T-helper 2 cell (primary cell): ENCODE results near the gene PSMA5.
"Not testable (repeated sequence)": the region's sequence is repeated elsewhere in the genome, so short reads cannot be mapped to it uniquely, and the experiment has no call there.

Experiments used
- DNase-seq, 5 experiments: peaks; one replicate each; pipeline versions ENCODE4 v3.0.0 to v3.0.0-alpha.2; 2012 to 2022

Gene PSMA5

DNA sequence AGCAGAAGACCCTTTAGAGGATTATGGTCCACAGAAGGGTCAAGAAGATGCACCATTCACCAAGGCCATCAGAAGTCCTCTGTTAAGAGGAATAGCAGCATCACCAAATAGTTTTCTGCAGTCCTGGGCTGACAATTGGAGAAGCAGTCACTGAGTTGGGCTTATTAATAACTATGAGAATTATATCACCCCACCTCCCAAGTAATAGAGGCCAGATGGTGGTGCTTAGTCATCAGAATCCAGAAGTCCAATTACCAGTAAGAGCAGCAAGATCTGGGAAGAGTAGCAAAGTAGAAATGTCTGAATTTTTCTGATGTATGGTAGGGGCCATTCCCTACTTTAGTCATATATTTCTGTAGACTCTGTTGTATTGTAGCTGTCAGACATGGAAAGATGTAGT is 6.1 kb upstream of the PSMA5 start:
- no peak for DNase-seq

DNA sequence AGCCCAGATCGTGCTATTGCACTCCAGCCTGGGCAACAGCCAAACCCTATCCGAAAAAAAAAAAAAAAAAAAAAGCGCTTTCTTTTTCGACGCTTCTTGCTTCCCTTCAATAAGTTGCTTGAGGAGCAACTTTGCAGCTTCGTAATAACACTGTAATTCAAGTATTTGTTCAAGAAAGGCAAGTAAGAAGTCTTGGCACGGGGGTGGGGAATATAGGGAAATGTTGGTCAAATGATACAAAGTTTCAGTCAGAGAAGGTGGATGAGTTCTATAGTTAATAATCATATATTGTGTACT is 871 bp upstream of the PSMA5 start:
- DNase-seq: peak in 1 of 5 experiments; percentile 24

DNA sequence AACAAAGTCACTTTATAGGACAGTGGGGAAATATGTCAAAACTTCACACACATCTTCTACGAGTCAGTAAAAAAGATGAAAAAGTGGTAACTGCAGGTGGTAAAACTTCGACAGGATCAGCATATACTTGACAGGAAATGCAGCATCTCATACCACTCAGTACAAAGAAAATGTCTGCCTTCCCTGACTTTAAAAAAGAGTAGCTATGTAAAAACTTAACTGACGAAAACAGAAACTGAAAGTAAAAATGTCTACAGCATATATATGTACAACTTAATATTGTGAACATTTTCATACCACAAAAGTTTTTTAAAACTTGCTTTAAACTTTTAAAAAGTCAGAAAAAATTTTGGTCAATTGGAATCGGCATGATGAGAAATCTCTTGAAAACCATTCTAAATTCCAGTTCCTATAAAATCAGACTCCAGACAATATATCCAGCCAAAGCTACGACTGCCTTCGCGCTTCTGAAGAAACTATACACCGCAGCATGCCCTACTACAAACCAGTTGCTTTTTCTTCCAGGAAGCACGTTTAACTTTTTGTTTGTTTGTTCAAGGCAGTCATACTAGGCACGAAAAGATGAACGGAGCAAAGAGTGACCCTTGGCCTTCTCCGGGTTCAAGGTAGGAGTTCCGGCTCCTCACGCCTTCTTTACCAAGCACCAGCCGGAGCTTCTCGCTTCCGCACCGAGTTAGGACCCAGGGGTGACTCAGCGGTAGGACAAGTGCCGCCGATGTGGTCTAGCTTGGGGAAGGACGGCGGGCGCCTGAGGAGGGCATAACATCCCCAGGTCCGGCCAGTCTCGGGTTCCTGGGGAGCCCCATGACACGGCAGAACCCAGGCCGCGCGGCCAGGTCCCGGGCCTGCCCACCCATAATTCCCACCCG is 612 bp downstream of the PSMA5 start:
- DNase-seq: peak in 4 of 5 experiments; percentile 43 to 82 (median 52)

DNA sequence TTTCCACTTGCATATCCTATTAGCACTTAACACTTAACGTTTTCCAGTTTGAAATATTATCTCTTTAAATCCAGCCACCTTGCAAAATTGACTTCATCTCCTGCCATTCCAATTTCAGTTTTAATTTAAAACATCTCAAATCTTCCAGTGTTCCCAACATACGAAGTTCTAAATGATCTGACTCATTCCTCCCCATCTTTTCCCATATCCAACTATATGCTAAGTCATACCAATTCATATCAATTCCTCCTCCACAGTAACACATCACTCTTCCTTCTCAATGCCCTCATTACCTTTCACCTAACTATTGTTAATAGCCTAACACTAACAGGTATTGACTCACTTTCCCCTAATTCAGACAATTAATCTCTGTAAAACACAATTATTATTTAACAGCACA is 2.8 kb downstream of the PSMA5 start:
- DNase-seq: no peak

DNA sequence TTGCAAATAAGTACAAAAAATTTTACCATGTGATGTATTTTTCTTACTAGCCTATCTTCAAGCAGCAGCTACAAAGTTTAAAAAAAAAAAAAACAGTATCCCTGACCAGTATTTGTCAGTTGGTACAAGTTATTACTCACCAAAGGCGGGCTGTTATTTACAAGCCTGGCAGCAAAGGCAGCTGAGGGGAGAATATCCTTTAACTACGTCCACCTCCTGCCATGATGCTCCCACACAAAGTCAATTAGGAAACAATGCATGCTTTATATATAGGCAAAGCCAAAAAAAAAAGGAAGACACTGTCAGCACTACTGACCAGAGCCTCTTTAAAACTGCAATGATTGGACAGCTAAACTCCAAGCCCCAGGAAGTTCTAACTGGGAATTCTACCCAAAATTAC is 13.7 kb downstream of the PSMA5 start:
- DNase-seq: no peak

DNA sequence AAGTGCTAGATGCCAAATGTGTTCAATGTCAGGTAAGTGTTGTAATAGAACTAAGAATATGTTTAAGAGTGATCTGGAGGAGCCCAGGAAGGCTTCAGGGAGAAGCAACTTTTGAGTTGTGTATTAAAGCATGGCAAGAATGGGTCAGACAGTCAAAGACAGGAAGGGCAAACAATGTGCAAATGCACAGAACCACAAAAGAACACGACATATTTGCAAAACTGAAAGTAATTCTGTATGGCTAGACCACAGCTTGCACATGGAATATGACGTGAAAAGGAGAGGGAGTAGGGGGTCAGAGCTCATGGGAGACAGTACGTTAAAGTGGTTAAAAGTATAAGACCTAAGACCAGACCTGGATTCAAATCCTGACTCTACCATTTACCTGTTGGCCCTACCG is 21.4 kb downstream of the PSMA5 start:
- peak in 2 of 5 experiments; percentile 18 to 66 for DNase-seq

DNA sequence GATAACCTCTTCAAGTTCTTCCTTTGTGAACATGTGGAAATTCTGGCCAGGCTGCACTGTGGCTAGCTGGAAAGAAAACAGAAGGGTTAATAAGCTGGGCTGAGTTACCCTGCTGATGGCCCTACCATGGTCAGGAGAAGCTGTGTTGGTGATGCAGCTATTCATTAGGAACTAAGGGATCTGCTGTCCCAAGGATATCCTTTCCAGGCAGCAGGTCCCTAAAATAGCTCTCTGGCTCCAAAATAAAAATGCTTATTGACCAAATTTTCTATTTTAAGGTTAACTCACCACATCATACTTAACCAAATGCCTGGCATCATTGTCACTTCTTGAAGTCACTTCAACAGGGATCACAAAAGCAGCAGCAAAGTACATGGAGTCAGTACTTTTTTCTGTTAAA is 24.2 kb downstream of the PSMA5 start:
- no peak for DNase-seq

DNA sequence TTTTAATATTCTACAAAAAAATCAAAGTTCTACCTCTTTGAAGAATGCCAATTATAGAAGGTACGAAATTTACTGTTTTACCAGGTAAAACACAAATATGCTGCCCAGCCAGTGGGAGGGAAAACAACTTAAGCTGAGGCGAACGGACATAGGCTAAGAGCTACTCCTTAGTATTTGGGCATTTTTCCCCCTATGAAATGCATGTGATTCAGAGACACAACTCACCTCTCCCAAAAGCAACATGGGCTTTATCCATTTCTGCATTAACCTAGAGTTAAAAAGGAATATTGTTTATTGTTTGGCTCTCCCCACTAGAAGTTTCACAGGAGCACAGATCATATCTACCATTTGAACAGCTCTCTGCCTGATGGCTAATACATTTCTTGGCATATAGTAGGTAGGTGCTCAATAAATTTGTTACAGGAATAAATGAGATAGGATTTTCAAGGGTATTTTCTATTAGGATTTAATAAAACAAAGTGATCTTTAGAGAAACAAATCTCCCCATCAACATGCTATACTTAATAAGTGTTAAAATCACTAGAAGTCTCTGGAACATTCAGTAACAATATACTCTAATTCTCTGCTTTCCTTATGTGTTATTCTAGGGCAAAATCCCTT is 26.1 kb downstream of the PSMA5 start:
- no peak for DNase-seq

DNA sequence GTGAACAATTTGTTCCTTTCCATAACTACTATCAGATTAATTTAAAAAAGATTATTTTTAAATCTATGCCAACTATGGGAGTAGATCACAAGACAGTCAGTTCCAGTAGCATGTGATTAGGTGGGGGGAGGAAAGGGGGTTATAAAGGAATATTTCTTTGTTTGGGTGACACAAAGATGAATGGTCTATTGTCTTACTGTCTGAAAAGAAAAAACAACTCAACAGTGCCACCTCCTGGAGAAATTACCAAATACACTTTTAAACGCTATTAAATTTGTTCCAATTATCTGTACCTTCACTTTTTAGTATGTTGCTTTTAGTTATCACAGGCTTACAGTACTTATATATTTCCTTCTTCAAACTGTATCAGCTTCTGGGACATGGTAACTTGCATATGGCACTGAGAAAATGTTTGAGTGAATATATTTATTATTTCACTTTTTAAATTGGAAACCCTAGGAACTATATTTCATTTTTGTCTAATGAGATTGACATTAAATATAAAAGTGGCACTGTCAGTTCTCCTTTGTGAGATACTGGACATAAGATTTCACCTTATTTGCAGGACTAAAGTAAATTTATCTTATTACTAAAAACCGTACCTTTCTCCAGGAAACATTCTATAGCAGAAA is 26.8 kb downstream of the PSMA5 start:
- DNase-seq: peak in 2 of 5 experiments; percentile 24 to 56

DNA sequence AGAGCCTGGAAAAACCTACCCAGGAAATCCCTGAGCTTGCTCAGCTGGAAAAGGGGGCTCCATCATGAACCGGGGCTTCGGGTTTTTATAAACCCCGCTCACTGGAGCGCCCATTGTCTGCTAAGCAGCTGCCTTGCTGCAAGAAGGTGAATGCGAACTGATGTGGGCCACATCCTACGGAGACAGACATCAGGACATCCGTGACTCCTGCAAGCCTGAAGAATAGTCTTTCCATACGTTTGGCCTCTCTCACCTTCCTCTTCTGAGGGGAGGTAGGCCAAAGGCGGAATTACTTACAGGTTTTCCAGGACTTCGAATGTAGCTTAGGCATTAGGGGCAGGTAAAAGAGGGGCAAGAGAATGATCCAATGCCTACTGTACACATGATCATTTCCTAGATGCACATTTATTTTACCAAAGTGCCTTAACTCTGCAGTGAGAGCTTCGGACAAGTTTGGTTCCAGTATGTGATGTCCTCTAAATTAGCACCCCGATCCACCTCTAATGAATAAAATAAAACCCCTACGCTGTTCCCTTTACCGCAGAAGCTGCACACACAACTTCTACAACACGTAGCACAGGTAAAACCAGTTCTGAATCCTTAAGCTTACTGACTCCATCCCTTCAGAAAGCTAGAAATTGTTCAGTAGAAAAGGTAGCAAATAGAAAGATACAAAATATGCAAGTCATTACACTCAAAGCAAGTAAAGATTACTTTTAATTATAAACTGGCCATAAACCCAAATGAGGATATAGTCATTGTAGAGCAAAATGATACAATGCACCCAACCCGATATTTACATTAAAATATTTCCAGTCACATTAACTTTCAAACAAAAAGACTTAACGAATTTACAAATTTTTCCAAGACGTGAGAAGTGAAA is 27.7 kb downstream of the PSMA5 start:
- no peak for DNase-seq

DNA sequence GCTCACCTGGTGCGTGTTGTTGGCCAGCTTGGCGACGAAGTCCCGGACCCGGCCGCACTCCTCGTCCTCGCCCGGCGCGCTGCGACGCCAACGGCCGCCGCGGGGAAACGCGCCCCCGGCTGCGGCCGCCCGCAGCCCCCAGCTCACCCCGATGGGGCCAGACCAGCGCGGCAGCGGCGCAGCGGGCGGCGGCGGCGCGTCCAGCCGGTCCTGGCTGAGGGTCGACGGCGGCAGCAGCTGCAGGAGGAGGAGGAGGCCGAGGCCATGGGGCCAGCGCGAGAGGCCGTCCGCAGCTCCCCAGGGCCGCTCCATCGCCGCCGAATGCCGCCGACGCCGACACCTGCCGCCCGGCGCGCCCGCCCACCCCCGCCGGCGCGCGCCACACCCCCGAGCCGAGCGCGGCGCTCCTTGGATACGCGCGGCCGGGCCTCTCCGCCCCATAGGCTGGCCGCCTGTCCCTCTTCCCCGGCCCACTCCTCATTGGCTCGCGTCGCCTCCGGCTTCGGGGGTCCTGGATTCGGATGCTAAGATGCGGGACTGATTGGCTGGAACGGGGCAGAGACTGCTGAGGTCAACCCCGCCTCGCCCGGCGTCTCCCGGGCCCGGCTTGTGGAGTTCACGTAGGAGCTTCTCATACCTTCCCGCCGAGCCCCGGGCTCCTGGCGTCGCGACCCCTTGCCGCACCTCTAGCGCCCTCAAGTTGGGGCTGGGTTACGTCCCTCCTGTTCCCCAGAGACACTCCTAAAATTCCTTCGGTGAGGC is 28.5 kb downstream of the PSMA5 start, which contains the start of gene SORT1:
Gene SORT1, minus strand, starts transcription at position 338 of the 762 bp plus-strand sequence. Its CDS starts 26 bp downstream, at position 312.
- peak; percentile 20 to 69 (median 30) for DNase-seq

DNA sequence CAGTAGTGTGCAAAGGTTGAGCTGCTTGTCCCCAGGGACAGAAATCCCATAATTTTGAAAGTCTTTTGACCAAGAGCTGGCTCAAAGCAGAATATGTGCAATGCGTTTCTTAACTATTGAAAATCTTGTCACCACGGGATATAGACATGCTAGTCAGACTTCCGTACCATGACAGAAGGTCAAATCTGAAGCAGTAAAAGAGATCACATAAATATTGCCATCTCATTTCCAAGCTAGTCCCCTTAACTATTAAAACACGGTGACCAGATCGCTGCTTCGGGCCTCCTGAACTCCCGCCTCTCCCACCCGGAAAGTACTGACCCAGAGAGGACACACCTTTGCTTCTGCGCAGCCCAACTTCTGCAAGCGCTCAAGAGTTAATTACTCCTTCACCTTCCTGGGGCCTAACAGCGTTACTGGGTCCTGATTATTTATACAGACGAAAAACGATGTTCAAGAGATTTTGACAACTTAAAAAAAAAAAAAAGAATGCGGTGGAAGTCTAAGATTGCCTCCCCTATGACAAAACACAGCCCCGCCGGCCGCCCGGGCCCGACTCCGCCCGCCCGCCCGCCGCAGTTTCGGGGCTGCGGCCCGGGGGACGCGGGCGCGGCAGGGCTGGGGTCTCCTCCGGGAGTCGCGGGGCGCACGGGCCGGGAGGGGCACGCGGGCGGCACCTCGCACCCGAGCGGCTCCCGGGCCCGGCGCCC is 29.2 kb downstream of the PSMA5 start:
- no peak for DNase-seq

DNA sequence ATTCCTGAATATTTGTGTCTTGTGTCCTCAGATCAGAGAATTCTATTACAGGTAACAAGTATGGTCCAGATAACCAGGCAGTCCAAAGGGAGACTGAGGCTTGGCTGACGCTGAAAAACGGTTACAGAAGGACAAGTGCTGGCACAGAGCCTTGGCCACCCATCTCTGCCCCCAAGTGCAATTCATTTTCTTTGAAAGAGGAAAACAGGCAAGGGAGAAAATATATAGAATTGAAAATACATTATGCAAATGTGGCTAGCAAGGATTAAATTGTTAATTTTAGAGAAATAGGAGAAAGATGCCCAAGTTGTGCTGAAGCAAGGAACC is 29.8 kb downstream of the PSMA5 start:
- DNase-seq: no peak

DNA sequence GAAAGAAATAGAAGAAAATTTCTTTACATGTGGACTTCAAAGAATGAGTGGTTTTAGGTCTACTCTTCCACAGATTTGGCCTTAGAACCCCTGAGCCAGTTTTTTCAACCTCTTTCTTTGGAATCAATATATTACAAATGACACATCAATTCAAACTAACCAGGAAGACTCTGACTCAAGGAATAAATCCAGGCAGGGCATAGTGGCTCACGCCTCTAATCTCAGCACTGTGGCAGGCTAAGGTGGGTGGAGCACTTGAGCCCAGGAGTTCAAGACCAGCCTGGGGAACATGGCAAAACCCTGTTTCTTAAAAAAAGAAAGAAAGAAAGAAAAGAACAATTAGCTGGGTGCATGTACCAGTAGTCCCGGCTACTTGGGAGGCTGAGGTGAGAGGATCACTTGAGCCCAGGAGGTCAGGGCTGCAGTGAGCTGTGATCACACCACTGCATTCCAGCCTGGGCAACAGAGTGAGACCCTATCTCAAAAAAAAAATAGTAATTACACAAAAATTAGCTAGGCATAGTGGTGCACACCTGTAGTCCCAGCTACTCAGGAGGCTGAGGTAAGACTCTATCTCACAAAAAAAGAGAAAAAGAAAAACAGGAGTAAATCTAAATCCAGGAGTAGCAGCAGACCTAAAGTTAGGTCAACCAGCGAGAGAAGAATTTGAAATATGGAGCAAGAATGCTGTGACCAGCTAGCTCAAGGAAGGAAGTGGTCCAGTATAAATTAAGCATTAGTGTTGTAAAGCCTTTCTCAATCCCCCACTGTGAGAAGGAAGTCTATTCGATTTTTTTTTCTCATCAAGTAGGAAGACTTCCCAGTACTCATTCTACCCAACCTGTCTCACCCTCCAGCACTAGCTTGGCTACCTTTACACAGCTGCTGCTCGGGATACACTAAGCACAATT is 30.4 kb downstream of the PSMA5 start:
- DNase-seq: no peak

DNA sequence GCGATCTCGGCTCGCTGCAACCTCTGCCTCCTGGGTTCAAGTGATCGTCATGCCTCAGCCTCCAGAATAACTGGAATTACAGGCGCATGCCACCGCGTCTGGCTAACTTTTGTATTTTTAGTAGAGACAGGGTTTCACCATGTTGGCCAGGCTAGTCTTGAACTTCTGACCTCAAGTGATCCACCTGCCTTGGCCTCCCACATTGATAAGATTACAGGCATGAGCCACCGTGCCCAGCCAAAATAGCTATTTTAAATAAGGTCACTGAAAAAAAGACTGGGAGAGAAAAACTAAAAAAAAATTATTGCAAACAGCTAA is 31.0 kb downstream of the PSMA5 start:
- not testable (repeated sequence) for DNase-seq

DNA sequence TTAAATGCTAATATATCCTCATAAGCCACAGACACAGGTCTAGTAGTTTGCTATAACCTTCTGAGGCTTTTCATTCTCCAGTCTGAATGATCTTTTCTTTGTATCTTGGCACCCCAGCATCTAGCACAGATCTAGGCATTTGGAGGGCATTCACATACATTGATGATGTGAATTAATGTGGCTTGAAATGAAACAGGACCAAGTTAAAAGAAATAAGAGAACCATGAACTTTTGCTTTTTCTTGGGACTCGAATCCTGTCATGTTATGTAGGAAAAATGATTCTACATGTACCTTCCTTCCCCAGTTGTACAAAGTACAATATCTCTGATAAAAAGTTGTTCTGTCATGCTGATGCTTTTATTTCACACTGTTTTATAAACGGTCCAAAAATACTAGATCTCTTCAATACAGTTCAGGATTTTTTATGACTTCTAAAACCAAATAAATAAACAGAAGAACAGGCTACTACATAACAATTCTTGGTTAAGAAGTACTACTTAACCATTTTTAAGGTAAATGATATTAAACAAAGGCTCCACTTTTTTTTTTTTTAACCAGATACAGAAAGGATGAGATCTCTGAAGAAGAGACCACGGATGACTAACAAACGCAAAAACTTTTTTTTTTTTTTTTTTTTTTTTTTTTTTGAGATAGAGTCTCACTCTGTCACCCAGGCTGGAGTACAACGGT is 31.5 kb downstream of the PSMA5 start:
- DNase-seq: no peak

DNA sequence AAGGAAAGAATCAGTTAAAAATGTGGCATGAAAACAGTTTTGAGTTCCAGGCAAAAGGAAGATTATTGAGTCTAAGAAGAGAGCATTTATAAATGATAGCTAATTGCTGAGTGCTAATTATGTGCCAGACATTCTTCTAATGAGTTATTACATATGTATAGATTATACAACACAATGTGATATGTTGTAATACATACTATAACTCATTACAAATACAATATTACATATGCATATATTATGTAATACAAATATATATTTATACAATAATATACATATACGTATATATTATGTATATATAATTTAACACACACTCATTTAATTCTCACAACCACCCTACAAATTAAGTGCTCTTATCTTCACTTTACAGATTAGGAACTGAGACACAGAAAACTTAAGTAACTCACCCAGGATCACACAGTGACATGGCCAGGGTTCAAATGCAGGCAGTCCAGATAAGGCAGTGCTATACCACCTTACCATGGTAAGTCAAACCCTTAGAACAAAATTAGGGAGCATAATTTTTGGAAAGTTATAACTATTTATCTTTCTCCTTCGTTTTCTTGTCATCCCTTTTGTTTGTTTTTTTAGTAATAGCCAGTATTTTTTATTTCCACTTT is 32.5 kb downstream of the PSMA5 start:
- DNase-seq: no peak

DNA sequence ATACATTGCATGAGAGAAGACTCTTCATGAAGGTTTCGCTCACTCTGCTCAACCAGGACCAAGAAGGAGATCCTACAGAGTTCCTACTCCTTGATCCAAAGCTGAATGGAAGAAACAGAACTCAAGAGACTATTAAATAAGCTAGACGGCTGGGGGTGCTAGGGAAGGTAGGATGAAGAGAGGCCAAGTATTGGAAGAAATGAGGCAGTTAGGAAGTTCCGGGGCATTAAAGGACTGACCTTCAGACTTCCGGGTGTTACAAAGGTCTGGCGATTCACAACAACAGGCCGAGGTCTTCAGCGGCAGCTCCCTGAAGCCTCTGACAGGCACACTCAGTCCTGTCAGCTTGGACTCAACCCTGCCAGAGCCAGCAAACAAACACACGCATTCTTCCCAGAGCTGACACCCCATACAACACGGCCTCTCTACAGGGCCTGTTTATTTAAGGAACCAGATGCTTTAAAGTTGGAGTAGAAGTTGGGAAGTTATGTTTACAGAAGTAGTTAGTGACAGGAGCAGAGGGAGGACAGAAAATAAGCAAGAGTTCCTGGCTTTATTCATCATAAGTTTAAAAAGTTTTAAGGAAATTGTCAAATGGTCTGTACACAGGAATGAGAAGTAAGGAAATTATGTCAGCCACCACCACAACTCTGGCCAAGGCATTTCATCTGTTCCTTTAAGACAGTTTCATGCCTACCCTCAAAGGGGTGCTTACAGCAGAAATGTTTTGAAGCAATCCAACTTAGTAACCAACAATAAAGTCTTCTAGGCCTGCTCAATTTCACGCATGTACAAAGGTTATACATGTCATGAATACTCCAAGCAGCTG is 33.2 kb downstream of the PSMA5 start:
- no peak for DNase-seq
